GM12892 (cell line): ENCODE results near the gene HPS1.

ENCODE experiments used
- POLR2AphosphoS5 ChIP-seq: IDR thresholded peaks from 2 replicates; pipeline ENCODE4 v1.6.1; 2011; ENCODE audit warnings: low read depth, low read length, control low read depth
- TAF1 ChIP-seq: IDR thresholded peaks from 2 replicates; pipeline ENCODE4 v1.6.1; 2011; ENCODE audit warnings: low read depth, mild to moderate bottlenecking, control low read depth, low read length, borderline replicate concordance

GRCh38 chr10:98446151-98446660, 529 bp downstream of the HPS1 start:
- TF ChIP-seq POLR2AphosphoS5: peak; percentile 4; the same call in 1 of the 2 replicates
- TF ChIP-seq TAF1: no peak
